SK-N-SH treated with all-trans-retinoic acid at 6 μM for 48 hours (cell line): Measurements from ENCODE around the gene CTNND2.

ENCODE experiments used
- ATAC-seq: fragments of 200-7000 bp; cut with Tn5 transposase; 3 replicates; pipeline ENCODE4 v1.9.1; 2020; ENCODE audit warnings: mild to moderate bottlenecking, moderate library complexity
- ARNTL ChIP-seq: fragments of 450-650 bp; formaldehyde crosslinking; IDR thresholded peaks from 2 replicates; pipeline ENCODE4 v1.5.0; 2020; ENCODE audit warnings: low read depth, mild to moderate bottlenecking, moderate library complexity, borderline replicate concordance
- BACH2 ChIP-seq: fragments of 250-450 bp; sonication (Bioruptor Pico); IDR thresholded peaks from 2 replicates; pipeline ENCODE4 v1.9.0; 2021; ENCODE audit warnings: mild to moderate bottlenecking, borderline replicate concordance
- CREB5 ChIP-seq: fragments of 250-450 bp; sonication (Bioruptor Pico); IDR thresholded peaks from 2 replicates; pipeline ENCODE4 v1.5.1; 2020; ENCODE audit warnings: low read depth, mild to moderate bottlenecking, moderate library complexity
- CSDC2 ChIP-seq: fragments of 250-450 bp; sonication (Bioruptor Pico); IDR thresholded peaks from 2 replicates; pipeline ENCODE4 v1.5.0; 2020; ENCODE audit warnings: mild to moderate bottlenecking, moderate library complexity
- CSRNP3 ChIP-seq: fragments of 250-450 bp; sonication (Bioruptor Pico); IDR thresholded peaks from 2 replicates; pipeline ENCODE4 v1.5.1; 2021; ENCODE audit warnings: mild to moderate bottlenecking, moderate library complexity
- ESRRG ChIP-seq: fragments of 250-450 bp; sonication (Bioruptor Pico); IDR thresholded peaks from 2 replicates; pipeline ENCODE4 v1.6.1; 2021; ENCODE audit warnings: mild to moderate bottlenecking
- GLIS3 ChIP-seq: fragments of 250-450 bp; sonication (Bioruptor Pico); IDR thresholded peaks from 2 replicates; pipeline ENCODE4 v1.5.0; 2020; ENCODE audit warnings: mild to moderate bottlenecking, moderate library complexity
- ISL1 ChIP-seq: fragments of 250-450 bp; sonication (Bioruptor Pico); IDR thresholded peaks from 2 replicates; pipeline ENCODE4 v2.1.2; 2022; ENCODE audit warnings: mild to moderate bottlenecking, moderate library complexity
- PATZ1 ChIP-seq: fragments of 250-450 bp; sonication (Bioruptor Pico); IDR thresholded peaks from 2 replicates; pipeline ENCODE4 v1.8.0; 2020; ENCODE audit warnings: mild to moderate bottlenecking, moderate library complexity, borderline replicate concordance
- PPARA ChIP-seq: fragments of 250-450 bp; sonication (Bioruptor Pico); IDR thresholded peaks from 2 replicates; pipeline ENCODE4 v1.5.0; 2020; ENCODE audit warnings: mild to moderate bottlenecking, borderline replicate concordance
- RARB ChIP-seq: fragments of 250-450 bp; sonication (Bioruptor Pico); IDR thresholded peaks from 2 replicates; pipeline ENCODE4 v1.8.0; 2021; ENCODE audit warnings: mild to moderate bottlenecking, moderate library complexity
- SNAI2 ChIP-seq: fragments of 250-450 bp; sonication (Bioruptor Pico); IDR thresholded peaks from 2 replicates; pipeline ENCODE4 v1.5.0; 2020; ENCODE audit warnings: mild to moderate bottlenecking, moderate library complexity
- TCF4 ChIP-seq: fragments of 250-450 bp; sonication (Bioruptor Pico); IDR thresholded peaks from 2 replicates; pipeline ENCODE4 v1.8.0; 2021; ENCODE audit warnings: mild to moderate bottlenecking, moderate library complexity, borderline replicate concordance
- TOX ChIP-seq: fragments of 250-450 bp; sonication (Bioruptor Pico); IDR thresholded peaks from 2 replicates; pipeline ENCODE4 v1.8.0; 2021; ENCODE audit warnings: mild to moderate bottlenecking, moderate library complexity, borderline replicate concordance
- TSHZ2 ChIP-seq: fragments of 250-450 bp; sonication (Bioruptor Pico); IDR thresholded peaks from 2 replicates; pipeline ENCODE4 v1.5.0; 2020; ENCODE audit warnings: mild to moderate bottlenecking, moderate library complexity
- ZC3H10 ChIP-seq: fragments of 250-450 bp; sonication (Bioruptor Pico); IDR thresholded peaks from 2 replicates; pipeline ENCODE4 v1.5.1; 2021; ENCODE audit warnings: mild to moderate bottlenecking, moderate library complexity
- ZFP3 ChIP-seq: fragments of 250-450 bp; sonication (Bioruptor Pico); IDR thresholded peaks from 2 replicates; pipeline ENCODE4 v1.5.0; 2020; ENCODE audit warnings: mild to moderate bottlenecking, moderate library complexity
- ZFP30 ChIP-seq: fragments of 450-650 bp; formaldehyde crosslinking; IDR thresholded peaks from 2 replicates; pipeline ENCODE4 v1.5.0; 2022; ENCODE audit warnings: mild to moderate bottlenecking, moderate library complexity
- ZNF70 ChIP-seq: fragments of 450-650 bp; formaldehyde crosslinking; IDR thresholded peaks from 2 replicates; pipeline ENCODE4 v1.5.0; 2020; ENCODE audit warnings: mild to moderate bottlenecking, moderate library complexity
- ZNF8 ChIP-seq: fragments of 450-650 bp; formaldehyde crosslinking; IDR thresholded peaks from 2 replicates; pipeline ENCODE4 v1.5.0; 2020; ENCODE audit warnings: mild to moderate bottlenecking, moderate library complexity

The CTNND2 gene

GRCh38 chr5:10985091-10985720, 919.0 kb downstream of the CTNND2 start:
- no peak for TF ChIP-seq CSRNP3 (CRISPR knock-in tag)
- TF ChIP-seq ESRRG: no peak
- TF ChIP-seq ZFP3 (CRISPR knock-in tag): no peak
- no peak for TF ChIP-seq ZC3H10 (CRISPR knock-in tag)
- no peak for TF ChIP-seq PPARA (CRISPR knock-in tag)
- TF ChIP-seq SNAI2 (CRISPR knock-in tag): no peak
- no peak for TF ChIP-seq PATZ1 (CRISPR knock-in tag)
- TF ChIP-seq ISL1 (CRISPR knock-in tag): no peak
- TF ChIP-seq ARNTL: no peak
- TF ChIP-seq, all 23 proteins: peak for 0
- ATAC-seq: no peak

GRCh38 chr5:10984021-10984715, 920.1 kb downstream of the CTNND2 start:
- ATAC-seq: no peak
- TF ChIP-seq ZNF8 (CRISPR knock-in tag): no peak
- TF ChIP-seq CSRNP3 (CRISPR knock-in tag): no peak
- no peak for TF ChIP-seq GLIS3
- TF ChIP-seq ZNF70 (CRISPR knock-in tag): no peak
- TF ChIP-seq ISL1 (CRISPR knock-in tag): no peak
- no peak for TF ChIP-seq BACH2 (CRISPR knock-in tag)
- TF ChIP-seq TCF4 (CRISPR knock-in tag): no peak
- no peak for TF ChIP-seq PATZ1 (CRISPR knock-in tag)
- TF ChIP-seq ZFP30 (CRISPR knock-in tag): no peak
- TF ChIP-seq ESRRG: no peak

GRCh38 chr5:10982626-10983025, 921.6 kb downstream of the CTNND2 start:
- ATAC-seq: no peak
- no peak for TF ChIP-seq ISL1 (CRISPR knock-in tag)
- TF ChIP-seq PATZ1 (CRISPR knock-in tag): no peak
- no peak for TF ChIP-seq ZNF70 (CRISPR knock-in tag)
- no peak for TF ChIP-seq CREB5 (CRISPR knock-in tag)

- ATAC-seq: no peak
- TF ChIP-seq RARB (no peak), ZNF8 (CRISPR knock-in tag) (no peak), CREB5 (CRISPR knock-in tag) (no peak), CSDC2 (CRISPR knock-in tag) (no peak), ISL1 (CRISPR knock-in tag) (no peak), TOX (CRISPR knock-in tag) (no peak), ESRRG (no peak), PPARA (CRISPR knock-in tag) (no peak), TSHZ2 (CRISPR knock-in tag) (no peak), ZNF70 (CRISPR knock-in tag) (no peak)
These were observed 922.3 kb downstream of the CTNND2 start for GRCh38 chr5:10981932-10982331.
